Measurements from ENCODE around the gene MISP. TPM values are rescaled to one million over a fixed set of nuclear protein-coding genes. Genes with fewer than 3 reads are reported as not detected.

Gene MISP
- total and polyA plus RNA-seq, 10 of the 15 experiments (the other 5 are each of a cell fraction or from before 2014, with no cell fraction given) = not detected

DNA sequence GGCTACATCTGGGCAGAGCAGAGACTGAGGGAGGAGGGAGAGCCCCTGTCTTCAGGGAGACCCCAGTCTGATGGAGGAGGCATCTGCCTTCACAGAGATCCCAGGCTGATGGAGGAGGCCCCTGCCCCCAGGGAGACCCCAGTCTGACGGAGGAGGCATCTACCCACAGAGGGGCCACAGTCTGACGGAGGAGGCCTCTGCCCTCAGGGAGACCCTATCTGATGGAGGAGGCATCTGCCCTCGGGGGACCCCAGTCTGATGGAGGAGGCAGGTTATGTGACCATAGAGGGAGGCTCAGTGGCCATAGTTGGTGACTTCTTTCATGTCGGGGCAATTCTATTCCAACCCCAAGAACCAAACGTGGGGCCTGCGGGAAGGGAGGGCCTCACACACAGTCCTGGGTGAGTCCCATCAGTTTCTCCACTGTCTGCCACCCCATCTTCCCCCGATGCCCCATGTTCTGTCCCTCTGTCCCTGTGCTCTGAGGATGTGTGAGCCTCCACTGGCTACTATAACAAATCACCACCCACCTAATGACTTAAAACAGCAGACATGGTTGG is 14.3 kb downstream of the MISP start (continued):
- TF ChIP-seq CEBPB (IDR thresholded peaks at IDR 0.05; ENCODE audit: borderline replicate concordance in 1 of 2, low read depth in 2 of 2, low read length in 2 of 2) = no peak
- no peak for TF ChIP-seq EED (IDR thresholded peaks at IDR 0.05; ENCODE audit: low read depth)
- TF ChIP-seq, protein P1, sequence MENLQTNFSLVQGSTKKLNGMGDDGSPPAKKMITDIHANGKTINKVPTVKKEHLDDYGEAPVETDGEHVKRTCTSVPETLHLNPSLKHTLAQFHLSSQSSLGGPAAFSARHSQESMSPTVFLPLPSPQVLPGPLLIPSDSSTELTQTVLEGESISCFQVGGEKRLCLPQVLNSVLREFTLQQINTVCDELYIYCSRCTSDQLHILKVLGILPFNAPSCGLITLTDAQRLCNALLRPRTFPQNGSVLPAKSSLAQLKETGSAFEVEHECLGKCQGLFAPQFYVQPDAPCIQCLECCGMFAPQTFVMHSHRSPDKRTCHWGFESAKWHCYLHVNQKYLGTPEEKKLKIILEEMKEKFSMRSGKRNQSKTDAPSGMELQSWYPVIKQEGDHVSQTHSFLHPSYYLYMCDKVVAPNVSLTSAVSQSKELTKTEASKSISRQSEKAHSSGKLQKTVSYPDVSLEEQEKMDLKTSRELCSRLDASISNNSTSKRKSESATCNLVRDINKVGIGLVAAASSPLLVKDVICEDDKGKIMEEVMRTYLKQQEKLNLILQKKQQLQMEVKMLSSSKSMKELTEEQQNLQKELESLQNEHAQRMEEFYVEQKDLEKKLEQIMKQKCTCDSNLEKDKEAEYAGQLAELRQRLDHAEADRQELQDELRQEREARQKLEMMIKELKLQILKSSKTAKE (IDR thresholded peaks at IDR 0.05; ENCODE audit: low read depth, poor library complexity, severe bottlenecking) = no peak
- no peak for TF ChIP-seq DPF2 (IDR thresholded peaks at IDR 0.05)
- TF ChIP-seq SMAD1 (IDR thresholded peaks at IDR 0.05; ENCODE audit: low read depth, partially characterized antibody) = no peak
- TF ChIP-seq, protein P2, sequence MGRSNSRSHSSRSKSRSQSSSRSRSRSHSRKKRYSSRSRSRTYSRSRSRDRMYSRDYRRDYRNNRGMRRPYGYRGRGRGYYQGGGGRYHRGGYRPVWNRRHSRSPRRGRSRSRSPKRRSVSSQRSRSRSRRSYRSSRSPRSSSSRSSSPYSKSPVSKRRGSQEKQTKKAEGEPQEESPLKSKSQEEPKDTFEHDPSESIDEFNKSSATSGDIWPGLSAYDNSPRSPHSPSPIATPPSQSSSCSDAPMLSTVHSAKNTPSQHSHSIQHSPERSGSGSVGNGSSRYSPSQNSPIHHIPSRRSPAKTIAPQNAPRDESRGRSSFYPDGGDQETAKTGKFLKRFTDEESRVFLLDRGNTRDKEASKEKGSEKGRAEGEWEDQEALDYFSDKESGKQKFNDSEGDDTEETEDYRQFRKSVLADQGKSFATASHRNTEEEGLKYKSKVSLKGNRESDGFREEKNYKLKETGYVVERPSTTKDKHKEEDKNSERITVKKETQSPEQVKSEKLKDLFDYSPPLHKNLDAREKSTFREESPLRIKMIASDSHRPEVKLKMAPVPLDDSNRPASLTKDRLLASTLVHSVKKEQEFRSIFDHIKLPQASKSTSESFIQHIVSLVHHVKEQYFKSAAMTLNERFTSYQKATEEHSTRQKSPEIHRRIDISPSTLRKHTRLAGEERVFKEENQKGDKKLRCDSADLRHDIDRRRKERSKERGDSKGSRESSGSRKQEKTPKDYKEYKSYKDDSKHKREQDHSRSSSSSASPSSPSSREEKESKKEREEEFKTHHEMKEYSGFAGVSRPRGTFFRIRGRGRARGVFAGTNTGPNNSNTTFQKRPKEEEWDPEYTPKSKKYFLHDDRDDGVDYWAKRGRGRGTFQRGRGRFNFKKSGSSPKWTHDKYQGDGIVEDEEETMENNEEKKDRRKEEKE (IDR thresholded peaks at IDR 0.05) = no peak
- no peak for TF ChIP-seq JUNB (IDR thresholded peaks at IDR 0.05)
- TF ChIP-seq PAX5 (IDR thresholded peaks at IDR 0.05; ENCODE audit: borderline replicate concordance, low read depth, low read length) = no peak
- no peak for TF ChIP-seq GABPA (IDR thresholded peaks at IDR 0.05; ENCODE audit: low read depth)
- TF ChIP-seq FOXM1 (IDR thresholded peaks at IDR 0.05; ENCODE audit: low read depth, low read length) = no peak

All from GM12878 (cell line).